ENCODE results near the gene TMEM151A. TPM values are rescaled to one million over a fixed set of nuclear protein-coding genes. Genes with fewer than 3 reads are reported as not detected.
"Not testable (repeated sequence)": the region's sequence is repeated elsewhere in the genome, so short reads cannot be mapped to it uniquely, and the experiment has no call there.

Gene TMEM151A
- total RNA-seq, 2 experiments from 2014 or later: not detected

- Mint-ChIP-seq H3K27me3 (no peaks in the 10 kb centered on the region), H3K4me3 (peak overlapping the region; percentile 40), H3K4me1 (peaks cover 70% of the 10 kb centered on the region), H3K36me3 (ENCODE audit: low read depth) (peaks cover 12% of the 10 kb centered on the region), H3K27ac (peak overlapping the region; percentile 41), H3K9me3 (peaks cover 6% of the 10 kb centered on the region)
- ChIA-PET CTCF (interaction anchor here (0.9 to 3.8 kb wide), 5 partner anchors 11 to 93 kb away, joined by 3 to 17 read pairs (median 3); partner anchors contain the start of gene RIN1), POLR2A (no interaction called here)
- no peak for DNase-seq
Observed at GRCh38 chr11:66315921-66316811, 24.5 kb downstream of the TMEM151A start.

- ChIA-PET CTCF (interaction anchor here (1.0 to 3.8 kb wide), 5 partner anchors 13 to 94 kb away, joined by 3 to 17 read pairs (median 3); partner anchors contain the start of gene YIF1A), POLR2A (no interaction called here)
- DNase-seq: no peak
- H3K27ac Mint-ChIP-seq: peak within 1 kb of the TSS; percentile 97
- H3K4me3 Mint-ChIP-seq: peak within 1 kb of the TSS; percentile 42
- H3K27me3 Mint-ChIP-seq: no peaks in the 10 kb centered on the region
- peaks cover 12% of the 10 kb centered on the region for H3K36me3 Mint-ChIP-seq (ENCODE audit: low read depth)
- H3K4me1 Mint-ChIP-seq: peaks cover 68% of the 10 kb centered on the region
- H3K9me3 Mint-ChIP-seq: peaks cover 6% of the 10 kb centered on the region
Observed at GRCh38 chr11:66316849-66317251, 25.2 kb downstream of the TMEM151A start, which contains the start of gene CD248. CD248 (minus strand) TSS chr11:66317044; CDS start chr11:66317027, 17 bp downstream.

DNA sequence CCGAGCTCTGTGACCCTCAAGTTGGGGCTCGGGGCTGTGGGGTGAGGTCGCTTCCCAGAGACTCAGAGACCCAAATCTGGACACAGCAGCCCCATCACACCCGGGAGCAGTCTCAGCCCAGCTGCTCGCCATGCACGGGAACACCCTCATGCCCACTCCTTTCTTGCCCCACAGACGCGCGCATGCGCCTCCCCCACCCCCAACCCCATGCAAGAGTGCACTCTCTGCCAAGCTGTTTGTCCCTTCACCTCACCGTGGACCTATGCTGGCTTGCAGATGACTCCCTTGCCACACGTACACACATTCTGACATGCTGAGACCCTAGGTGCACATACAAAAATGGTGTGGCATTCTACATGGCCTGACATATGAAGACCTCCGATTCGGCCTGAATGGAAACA is 25.6 kb downstream of the TMEM151A start:
- peaks cover 6% of the 10 kb centered on the region for H3K9me3 Mint-ChIP-seq
- H3K36me3 Mint-ChIP-seq (ENCODE audit: low read depth): peaks cover 12% of the 10 kb centered on the region
- peak overlapping the region; percentile 42 for H3K4me3 Mint-ChIP-seq
- peak; percentile 44 for DNase-seq
- no peaks in the 10 kb centered on the region for H3K27me3 Mint-ChIP-seq
- H3K27ac Mint-ChIP-seq: peak overlapping the region; percentile 97
- CTCF ChIA-PET: interaction anchor here (0.6 to 3.8 kb wide), 6 partner anchors 12 to 1001 kb away, joined by 3 to 17 read pairs (median 3); partner anchors contain the start of gene YIF1A
- H3K4me1 Mint-ChIP-seq: peaks cover 69% of the 10 kb centered on the region
- POLR2A ChIA-PET: no interaction called here

DNA sequence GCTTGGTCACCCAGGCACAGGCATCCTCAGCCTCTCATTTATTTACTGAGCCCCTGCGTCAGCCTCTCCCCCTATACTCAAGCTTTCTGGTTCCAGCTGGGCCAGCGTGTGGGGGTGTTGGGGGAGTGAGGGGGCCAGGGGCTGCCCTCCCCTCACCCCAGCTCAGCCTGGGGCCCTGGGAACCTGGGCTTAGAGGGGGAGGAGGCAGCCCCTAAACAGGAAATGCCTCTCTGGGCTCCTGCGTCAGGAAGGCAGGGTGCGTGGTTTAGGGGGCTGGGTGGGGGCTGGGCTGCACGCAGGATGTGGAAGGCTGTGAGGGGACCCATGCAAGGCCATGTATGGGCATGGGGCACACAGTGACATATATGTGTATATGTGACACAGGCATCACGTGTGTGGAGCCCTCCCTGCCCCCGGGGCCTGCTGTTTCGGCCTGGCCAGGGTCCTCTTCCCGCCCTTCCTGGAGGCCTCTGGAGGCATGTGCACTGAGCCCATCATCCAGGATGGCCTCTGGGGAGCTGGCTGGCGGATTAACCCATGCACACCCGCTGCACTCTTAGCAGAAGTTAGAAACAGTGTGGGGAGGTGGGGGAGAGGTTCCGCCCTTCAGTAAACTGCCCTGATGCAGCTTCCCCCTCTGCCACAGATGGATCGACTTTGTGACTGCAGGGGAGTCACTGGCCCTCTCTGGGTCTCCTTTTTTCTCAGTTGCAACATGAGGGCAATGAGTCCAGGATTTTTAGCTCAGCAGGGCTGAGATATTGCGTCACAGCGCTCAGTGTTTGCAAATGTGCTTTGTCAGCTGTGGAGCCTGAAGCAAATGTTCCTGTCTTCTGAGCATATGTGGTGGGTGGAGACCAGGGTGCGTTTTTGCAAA is 26.3 kb downstream of the TMEM151A start:
- peak overlapping the region; percentile 97 for H3K27ac Mint-ChIP-seq
- CTCF ChIA-PET: interaction anchor here (0.6 to 3.8 kb wide), 6 partner anchors 12 to 1002 kb away, joined by 3 to 17 read pairs (median 3); partner anchors contain the start of gene YIF1A

DNA sequence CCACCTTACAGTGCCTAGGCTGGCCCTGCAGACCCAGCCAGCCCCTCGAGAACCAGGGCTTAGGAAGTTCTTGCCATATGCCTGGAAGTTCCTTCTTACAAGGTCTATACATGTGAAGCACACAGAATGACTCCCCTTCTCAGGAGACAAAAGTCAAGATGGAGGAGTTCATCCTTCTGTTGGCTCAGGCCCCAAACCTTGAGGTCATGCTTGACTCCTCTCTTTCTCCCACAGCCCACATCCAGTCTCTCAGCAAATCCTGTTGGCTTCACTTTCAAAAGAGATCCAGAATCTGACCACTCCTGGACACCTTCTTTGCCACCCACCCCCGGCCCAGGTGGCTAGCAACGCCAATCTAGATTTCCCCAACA is 26.9 kb downstream of the TMEM151A start:
- H3K9me3 Mint-ChIP-seq: peaks cover 6% of the 10 kb centered on the region
- DNase-seq: no peak
- ChIA-PET CTCF (interaction anchor here (3.8 kb wide), 1 partner anchor 11 kb away, joined by 17 read pairs; no protein-coding TSS in a partner anchor), POLR2A (no interaction called here)
- H3K27ac Mint-ChIP-seq: peak overlapping the region; percentile 97
- H3K4me3 Mint-ChIP-seq: no peak overlapping the region
- peaks cover 68% of the 10 kb centered on the region for H3K4me1 Mint-ChIP-seq
- H3K36me3 Mint-ChIP-seq (ENCODE audit: low read depth): peaks cover 12% of the 10 kb centered on the region
- no peaks in the 10 kb centered on the region for H3K27me3 Mint-ChIP-seq

More for the DNA sequence above, 26.3 kb downstream of the TMEM151A start:
- peak; percentile 70 for DNase-seq
- Mint-ChIP-seq H3K4me3 (peak overlapping the region; percentile 42), H3K4me1 (peaks cover 72% of the 10 kb centered on the region), H3K36me3 (ENCODE audit: low read depth) (peaks cover 12% of the 10 kb centered on the region), H3K27me3 (no peaks in the 10 kb centered on the region), H3K9me3 (peaks cover 6% of the 10 kb centered on the region)
- POLR2A ChIA-PET: no interaction called here

DNA sequence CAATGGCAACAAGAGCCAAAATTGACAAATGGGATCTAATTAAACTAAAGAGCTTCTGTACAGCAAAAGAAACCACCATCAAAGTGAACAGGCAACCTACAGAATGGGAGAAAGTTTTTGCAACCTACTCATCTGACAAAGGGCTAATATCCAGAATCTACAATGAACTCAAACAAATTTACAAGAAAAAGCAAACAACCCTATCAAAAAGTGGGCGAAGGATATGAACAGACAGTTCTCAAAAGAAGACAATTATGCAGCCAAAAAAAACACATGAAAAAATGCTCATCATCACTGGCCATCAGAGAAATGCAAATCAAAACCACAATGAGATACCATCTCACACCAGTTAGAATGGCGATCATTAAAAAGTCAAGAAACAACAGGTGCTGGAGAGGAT is 28.6 kb downstream of the TMEM151A start:
- CTCF ChIA-PET, H3K27me3 Mint-ChIP-seq, POLR2A ChIA-PET, DNase-seq, H3K4me3 Mint-ChIP-seq, H3K9me3 Mint-ChIP-seq: not testable (repeated sequence)
- Mint-ChIP-seq H3K27ac (peak overlapping the region; percentile 41), H3K4me1 (peaks cover 69% of the 10 kb centered on the region), H3K36me3 (ENCODE audit: low read depth) (peaks cover 12% of the 10 kb centered on the region)

DNA sequence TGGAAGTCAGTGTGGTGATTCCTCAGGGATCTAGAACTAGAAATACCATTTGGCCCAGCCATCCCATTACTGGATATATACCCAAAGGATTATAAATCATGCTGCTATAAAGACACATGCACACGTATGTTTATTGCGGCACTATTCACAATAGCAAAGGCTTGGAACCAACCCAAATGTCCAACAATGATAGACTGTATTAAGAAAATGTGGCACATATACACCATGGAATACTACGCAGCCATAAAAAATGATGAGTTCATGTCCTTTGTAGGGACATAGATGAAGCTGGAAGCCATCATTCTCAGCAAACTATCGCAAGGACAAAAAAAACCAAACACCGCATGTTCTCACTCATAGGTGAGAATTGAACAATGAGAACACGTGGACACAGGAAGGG is 29.1 kb downstream of the TMEM151A start:
- CTCF ChIA-PET, POLR2A ChIA-PET: not testable (repeated sequence)

GRCh38 chr11:66321606-66322005 is 29.9 kb downstream of the TMEM151A start:
- no peak overlapping the region for H3K27ac Mint-ChIP-seq

More for the DNA sequence above, 29.1 kb downstream of the TMEM151A start:
- Mint-ChIP-seq H3K36me3 (ENCODE audit: low read depth) (peaks cover 12% of the 10 kb centered on the region), H3K27ac (peak overlapping the region; percentile 66), H3K4me1 (peaks cover 69% of the 10 kb centered on the region)
- H3K27me3 Mint-ChIP-seq, H3K4me3 Mint-ChIP-seq, DNase-seq, H3K9me3 Mint-ChIP-seq: not testable (repeated sequence)

GRCh38 chr11:66322732-66323427 is 31.2 kb downstream of the TMEM151A start:
- H3K27ac Mint-ChIP-seq: no peak overlapping the region
- DNase-seq: no peak
- peaks cover 71% of the 10 kb centered on the region for H3K4me1 Mint-ChIP-seq
- ChIA-PET POLR2A (no interaction called here), CTCF (interaction anchor here (0.9 kb wide), 1 partner anchor 10 kb away, joined by 3 read pairs; no protein-coding TSS in a partner anchor)
- no peaks in the 10 kb centered on the region for H3K27me3 Mint-ChIP-seq
- H3K36me3 Mint-ChIP-seq (ENCODE audit: low read depth): peaks cover 12% of the 10 kb centered on the region
- no peak overlapping the region for H3K4me3 Mint-ChIP-seq
- peaks cover 6% of the 10 kb centered on the region for H3K9me3 Mint-ChIP-seq

More at GRCh38 chr11:66321606-66322005, 29.9 kb downstream of the TMEM151A start:
- H3K9me3 Mint-ChIP-seq: peaks cover 6% of the 10 kb centered on the region
- H3K4me1 Mint-ChIP-seq: peaks cover 71% of the 10 kb centered on the region
- H3K4me3 Mint-ChIP-seq: no peak overlapping the region
- POLR2A ChIA-PET: no interaction called here
- no peaks in the 10 kb centered on the region for H3K27me3 Mint-ChIP-seq
- CTCF ChIA-PET: interaction anchor here (0.8 to 1.2 kb wide), 2 partner anchors 10 to 14 kb away, joined by 3 read pairs; partner anchors contain the start of gene RIN1
- peaks cover 12% of the 10 kb centered on the region for H3K36me3 Mint-ChIP-seq (ENCODE audit: low read depth)
- DNase-seq: no peak

- Mint-ChIP-seq H3K27ac (no peak overlapping the region), H3K4me1 (peaks cover 71% of the 10 kb centered on the region), H3K9me3 (peaks cover 6% of the 10 kb centered on the region), H3K36me3 (ENCODE audit: low read depth) (peaks cover 10% of the 10 kb centered on the region), H3K4me3 (no peak overlapping the region), H3K27me3 (no peaks in the 10 kb centered on the region)
- CTCF ChIA-PET: interaction anchor here (0.6 to 1.6 kb wide), 2 partner anchors 11 to 292 kb away, joined by 3 to 5 read pairs; no protein-coding TSS in a partner anchor
- no peak for DNase-seq
- POLR2A ChIA-PET: no interaction called here
Observed at GRCh38 chr11:66323684-66324083, 32.0 kb downstream of the TMEM151A start.

DNA sequence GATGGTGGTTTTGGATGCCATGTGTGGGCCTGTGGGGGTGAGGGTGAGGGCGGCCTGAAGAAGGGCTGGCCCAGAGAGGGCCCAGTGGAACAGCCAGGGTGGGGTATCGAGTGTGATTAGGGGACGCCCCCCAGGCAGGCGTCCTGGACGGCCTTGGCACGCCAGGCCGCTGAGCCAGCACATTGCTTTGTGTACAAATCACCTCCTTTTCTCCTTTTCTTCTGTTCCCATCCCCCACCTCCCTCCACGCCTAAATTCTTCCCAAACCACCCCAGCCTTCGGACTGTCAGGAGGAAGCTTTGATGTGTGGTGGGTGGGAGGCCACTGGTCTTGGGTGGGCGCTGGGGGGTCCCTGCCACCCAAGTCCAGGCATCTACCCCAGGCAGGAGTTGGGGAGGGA is 33.0 kb downstream of the TMEM151A start:
- peaks cover 67% of the 10 kb centered on the region for H3K4me1 Mint-ChIP-seq
- H3K4me3 Mint-ChIP-seq: no peak overlapping the region
- no peaks in the 10 kb centered on the region for H3K27me3 Mint-ChIP-seq
- no peak for DNase-seq
- H3K36me3 Mint-ChIP-seq (ENCODE audit: low read depth): peaks cover 8% of the 10 kb centered on the region
- ChIA-PET POLR2A (no interaction called here), CTCF (interaction anchor here (0.6 to 1.6 kb wide), 3 partner anchors 12 to 293 kb away, joined by 3 to 5 read pairs (median 4); no protein-coding TSS in a partner anchor)
- H3K27ac Mint-ChIP-seq: peak overlapping the region; percentile 71
- H3K9me3 Mint-ChIP-seq: peaks cover 6% of the 10 kb centered on the region

DNA sequence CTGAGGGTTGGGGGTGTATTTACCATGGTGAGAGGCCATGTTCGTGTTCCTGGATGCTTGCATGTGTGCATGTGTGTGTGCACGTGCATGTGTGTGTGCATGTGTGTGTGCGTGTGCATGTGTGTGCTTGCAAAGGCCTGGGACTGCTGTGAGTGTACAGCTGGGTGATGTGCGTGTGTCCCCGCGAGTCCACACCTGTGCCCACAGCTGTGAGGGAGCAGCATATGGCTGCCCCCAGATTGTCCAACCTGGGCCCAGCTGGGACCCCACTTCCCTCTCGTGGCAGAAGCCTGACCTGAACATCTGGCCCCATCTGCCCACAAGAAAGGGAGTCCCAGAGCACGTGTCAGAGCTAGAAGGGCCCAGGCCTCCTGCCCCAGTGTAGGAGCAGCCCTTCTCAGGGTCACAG is 33.6 kb downstream of the TMEM151A start:
- CTCF ChIA-PET: interaction anchor here (1.2 to 1.6 kb wide), 2 partner anchors 13 to 14 kb away, joined by 4 to 5 read pairs; no protein-coding TSS in a partner anchor
- peak overlapping the region; percentile 88 for H3K27ac Mint-ChIP-seq
- no peaks in the 10 kb centered on the region for H3K27me3 Mint-ChIP-seq
- POLR2A ChIA-PET: no interaction called here
- peaks cover 1% of the 10 kb centered on the region for H3K9me3 Mint-ChIP-seq
- peaks cover 4% of the 10 kb centered on the region for H3K36me3 Mint-ChIP-seq (ENCODE audit: low read depth)
- DNase-seq: no peak
- no peak overlapping the region for H3K4me3 Mint-ChIP-seq
- H3K4me1 Mint-ChIP-seq: peaks cover 62% of the 10 kb centered on the region

All from activated CD4-positive, alpha-beta T cell treated with anti-CD3 and anti-CD28 coated beads, Interleukin-2, amount 10 ng/mL, durations not matched to agents 7 days and 5 days (primary cell).